GM23338 (cell line): ENCODE results near the gene GPR78. TPM values are rescaled to one million over a fixed set of nuclear protein-coding genes. Genes with fewer than 3 reads are reported as not detected.

Experiments
- ATAC-seq: fragments of 200-7000 bp; cut with Tn5 transposase; 3 replicates; pipeline ENCODE4 v1.9.1; 2020
- DNase-seq: peaks from one replicate; pipeline ENCODE4 v3.0.0-alpha.2; 2015; ENCODE audit warnings: low spot score
- H2AFZ ChIP-seq: fragments of 200-600 bp; sonication (generic); 2 replicates; pipeline ENCODE4 v1.8.0; 2016; ENCODE audit warnings: antibody characterized with exemption, mild to moderate bottlenecking, moderate library complexity
- H3F3A ChIP-seq: fragments of 200-600 bp; sonication (generic); replicated peaks from 2 replicates; pipeline ENCODE4 v1.8.0; 2017; ENCODE audit warnings: antibody characterized with exemption, mixed run types, low read depth
- H3K27ac ChIP-seq: fragments of 200-600 bp; sonication (generic); 2 replicates; pipeline ENCODE4 v1.6.1; 2016; ENCODE audit warnings: low read depth
- H3K27me3 ChIP-seq: fragments of 200-600 bp; sonication (generic); 2 replicates; pipeline ENCODE4 v1.8.0; 2016; ENCODE audit warnings: mild to moderate bottlenecking, mixed run types, moderate library complexity; ENCODE audit not compliant: insufficient read depth
- H3K36me3 ChIP-seq: fragments of 200-600 bp; sonication (generic); 2 replicates; pipeline ENCODE4 v1.8.0; 2016; ENCODE audit warnings: mild to moderate bottlenecking; ENCODE audit not compliant: insufficient read depth
- H3K4me1 ChIP-seq: fragments of 200-600 bp; sonication (generic); 2 replicates; pipeline ENCODE4 v1.8.0; 2016; ENCODE audit warnings: mild to moderate bottlenecking, moderate library complexity; ENCODE audit not compliant: insufficient read depth
- H3K4me2 ChIP-seq: fragments of 200-600 bp; sonication (generic); 2 replicates; pipeline ENCODE4 v1.7.1; 2017; ENCODE audit warnings: mixed run types
- H3K4me3 ChIP-seq: fragments of 200-600 bp; sonication (generic); 2 replicates; pipeline ENCODE4 v1.6.1; 2016; ENCODE audit warnings: mixed run types
- H3K79me2 ChIP-seq: fragments of 200-600 bp; sonication (generic); replicated peaks from 2 replicates; pipeline ENCODE4 v1.8.0; 2017; ENCODE audit warnings: mild to moderate bottlenecking; ENCODE audit not compliant: insufficient read depth
- H3K9me2 ChIP-seq: fragments of 200-600 bp; sonication (generic); 2 replicates; pipeline ENCODE4 v1.8.0; 2017; ENCODE audit not compliant: insufficient read depth
- H4K20me1 ChIP-seq: fragments of 200-600 bp; sonication (generic); replicated peaks from 2 replicates; pipeline ENCODE4 v1.8.0; 2017; ENCODE audit warnings: mild to moderate bottlenecking; ENCODE audit not compliant: insufficient read depth
- H3K27ac Mint-ChIP-seq: 2 replicates; pipeline ENCODE4 v1.8.0; 2020; ENCODE audit warnings: inconsistent platforms, mild to moderate bottlenecking, moderate library complexity, mixed read lengths
- H3K27me3 Mint-ChIP-seq: 3 replicates; pipeline ENCODE4 v1.8.0; 2022; ENCODE audit warnings: low read depth, mild to moderate bottlenecking, moderate library complexity, mixed read lengths, inconsistent platforms; ENCODE audit not compliant: insufficient read depth, poor library complexity
- H3K36me3 Mint-ChIP-seq: 3 replicates; pipeline ENCODE4 v1.8.0; 2021; ENCODE audit warnings: low read depth, mild to moderate bottlenecking, inconsistent platforms, moderate library complexity, mixed read lengths
- H3K4me1 Mint-ChIP-seq: 3 replicates; pipeline ENCODE4 v1.8.0; 2020; ENCODE audit warnings: mild to moderate bottlenecking, inconsistent platforms, mixed read lengths
- H3K4me3 Mint-ChIP-seq: 3 replicates; pipeline ENCODE4 v1.8.0; 2021; ENCODE audit warnings: moderate library complexity, mild to moderate bottlenecking, inconsistent platforms, mixed read lengths
- H3K9me3 Mint-ChIP-seq: 3 replicates; pipeline ENCODE4 v1.8.0; 2020; ENCODE audit warnings: moderate library complexity, mild to moderate bottlenecking, inconsistent platforms, mixed read lengths
- EZH2phosphoT487 ChIP-seq: fragments of 200-600 bp; sonication (generic); IDR thresholded peaks from one replicate; pipeline ENCODE4 v1.8.1; 2018; ENCODE audit warnings: antibody characterized with exemption; ENCODE audit not compliant: unreplicated experiment
- JUNB ChIP-seq: IDR thresholded peaks from one replicate; pipeline ENCODE4 v1.6.1; 2016; ENCODE audit warnings: antibody characterized with exemption; ENCODE audit not compliant: unreplicated experiment
- STAT1 ChIP-seq: IDR thresholded peaks from one replicate; pipeline ENCODE4 v1.6.1; 2016; ENCODE audit warnings: antibody characterized with exemption; ENCODE audit not compliant: unreplicated experiment
- ZNF331 ChIP-seq: fragments of 250-450 bp; sonication (Bioruptor Pico); IDR thresholded peaks from 2 replicates; pipeline ENCODE4 v1.5.0; 2020; ENCODE audit warnings: low read depth, mild to moderate bottlenecking, moderate library complexity
- polyA plus RNA-seq: library from polyadenylated mRNA; unstranded; fragments of >200 nt; fragmentation: Nextera tagmentation; extraction: Ambion mirVana; gene quantifications from 2 replicates; pipeline ENCODE4 v1.2.1, GENCODE V29; 2016
- total RNA-seq: library from RNA; depleted of rRNA; stranded (reverse); fragments of >200 nt; shearing (Covaris generic); gene quantifications from 2 replicates; pipeline ENCODE4 v1.2.3, GENCODE V29; 2014
- TF ChIP-seq, protein P1 (sequence below), 2 experiments: fragments of 200-600 bp in 1 of 2; sonication (generic) in 1 of 2; conservative IDR thresholded peaks; 2 replicates each; pipeline versions ENCODE4 v1.5.1 to v1.6.1; 2016 to 2017; ENCODE audit warnings: antibody characterized with exemption in 2 of 2, low read depth in 2 of 2, mild to moderate bottlenecking in 2 of 2, moderate library complexity in 1 of 2

The GPR78 gene
- total and polyA plus RNA-seq, 2 experiments from 2014 or later = 0.82 to 2.7 TPM

DNA sequence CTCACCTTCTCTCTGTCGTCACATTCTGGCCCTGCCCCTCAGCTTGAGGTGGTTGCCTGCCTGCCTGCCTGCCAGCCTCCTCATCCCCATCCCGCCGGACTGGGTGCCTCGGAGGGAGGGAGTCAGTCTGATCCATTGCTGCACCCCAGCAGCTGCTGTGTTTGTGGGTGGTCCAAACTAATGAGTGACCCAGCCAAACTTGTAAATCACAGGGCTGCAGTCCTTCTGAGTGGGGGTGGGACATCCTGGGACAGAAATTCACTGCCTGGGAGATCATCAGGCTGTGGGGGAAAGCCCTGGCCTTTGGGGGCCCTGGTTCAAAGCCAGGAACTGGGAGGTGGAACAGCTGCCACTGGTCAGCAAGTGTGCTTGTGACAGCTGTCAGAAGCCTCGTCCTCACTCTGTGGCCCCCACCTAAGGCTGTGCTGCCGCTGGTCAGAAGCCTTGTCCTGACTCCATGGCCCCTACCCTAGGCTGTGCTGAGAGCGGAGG is 5.6 kb downstream of the GPR78 start:
- Mint-ChIP-seq H3K9me3 (no peaks in the 10 kb centered on the region), H3K4me3 (no peak overlapping the region), H3K36me3 (no peaks in the 10 kb centered on the region), H3K27me3 (peaks cover 31% of the 10 kb centered on the region), H3K4me1 (peaks cover 30% of the 10 kb centered on the region), H3K27ac (no peak overlapping the region)
- Histone ChIP-seq H3K4me3 (no peak overlapping the region), H3K4me2 (no peak overlapping the region), H3K27me3 (peaks cover 13% of the 10 kb centered on the region), H3K9me2 (no peaks in the 10 kb centered on the region), H3K36me3 (no peaks in the 10 kb centered on the region), H3K79me2 (no peaks in the 10 kb centered on the region), H3F3A (no peaks in the 10 kb centered on the region), H4K20me1 (no peaks in the 10 kb centered on the region), H2AFZ (no peak overlapping the region), H3K27ac (no peak overlapping the region), H3K4me1 (no peaks in the 10 kb centered on the region)
- ATAC-seq = no peak
- no peak for TF ChIP-seq EZH2phosphoT487
- DNase-seq = no peak

DNA sequence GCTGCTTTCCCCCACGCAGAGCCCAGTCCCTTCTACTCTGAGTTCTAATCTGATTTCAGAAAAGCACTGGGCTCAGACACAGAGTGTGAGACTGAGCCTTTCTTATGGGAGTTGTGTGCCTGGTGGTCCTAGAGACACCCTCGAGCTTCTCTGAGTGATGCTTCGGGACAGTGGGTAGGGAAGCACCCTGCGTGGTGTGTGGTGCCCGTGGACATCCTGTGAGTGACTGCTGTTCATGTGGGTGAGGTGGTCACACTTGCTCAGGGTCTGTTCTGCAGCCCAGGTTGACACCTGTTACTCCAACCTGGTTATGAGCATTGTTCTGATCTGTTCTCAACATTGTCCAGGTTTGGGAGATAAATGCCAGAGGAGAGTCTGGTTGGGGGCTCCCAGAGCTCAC is 6.1 kb downstream of the GPR78 start:
- Histone ChIP-seq H3K36me3 (no peaks in the 10 kb centered on the region), H3K27me3 (peaks cover 12% of the 10 kb centered on the region), H2AFZ (no peak overlapping the region), H3K4me2 (no peak overlapping the region), H3K4me1 (no peaks in the 10 kb centered on the region), H3F3A (no peaks in the 10 kb centered on the region), H3K4me3 (no peak overlapping the region), H3K27ac (no peak overlapping the region), H4K20me1 (no peaks in the 10 kb centered on the region), H3K9me2 (no peaks in the 10 kb centered on the region), H3K79me2 (no peaks in the 10 kb centered on the region)
- ATAC-seq (no peak), DNase-seq (no peak)
- Mint-ChIP-seq H3K4me1 (peaks cover 31% of the 10 kb centered on the region), H3K4me3 (no peak overlapping the region), H3K27ac (no peak overlapping the region), H3K9me3 (no peaks in the 10 kb centered on the region), H3K36me3 (no peaks in the 10 kb centered on the region; the same call in 2 of the 3 replicates), H3K27me3 (peaks cover 30% of the 10 kb centered on the region)
- TF ChIP-seq JUNB (no peak), STAT1 (no peak)

DNA sequence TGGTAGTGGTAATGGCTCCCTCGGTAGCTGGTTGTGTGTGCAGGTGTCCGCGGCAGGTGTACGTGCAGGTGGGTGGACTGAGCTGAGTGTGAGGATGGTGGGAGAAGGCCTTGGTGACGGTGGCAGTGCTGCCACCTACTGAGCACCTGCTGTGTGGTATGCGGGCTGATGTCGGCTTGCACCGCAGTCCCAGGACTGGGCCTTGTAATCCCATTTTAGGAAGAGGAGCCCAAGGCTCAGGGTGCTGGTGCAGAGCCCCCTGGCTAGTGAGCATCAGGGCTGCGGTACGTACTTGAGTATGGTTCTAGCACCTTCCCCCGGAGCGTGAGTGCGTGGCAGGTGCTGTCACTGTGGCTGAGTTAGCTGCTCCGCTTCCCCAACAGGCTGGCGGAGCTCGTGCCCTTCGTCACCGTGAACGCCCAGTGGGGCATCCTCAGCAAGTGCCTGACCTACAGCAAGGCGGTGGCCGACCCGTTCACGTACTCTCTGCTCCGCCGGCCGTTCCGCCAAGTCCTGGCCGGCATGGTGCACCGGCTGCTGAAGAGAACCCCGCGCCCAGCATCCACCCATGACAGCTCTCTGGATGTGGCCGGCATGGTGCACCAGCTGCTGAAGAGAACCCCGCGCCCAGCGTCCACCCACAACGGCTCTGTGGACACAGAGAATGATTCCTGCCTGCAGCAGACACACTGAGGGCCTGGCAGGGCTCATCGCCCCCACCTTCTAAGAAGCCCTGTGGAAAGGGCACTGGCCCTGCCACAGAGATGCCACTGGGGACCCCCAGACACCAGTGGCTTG is 6.7 kb downstream of the GPR78 start:
- Histone ChIP-seq H3K36me3 (no peaks in the 10 kb centered on the region), H3K27me3 (peaks cover 6% of the 10 kb centered on the region), H3K27ac (no peak overlapping the region), H3K4me2 (no peak overlapping the region), H3K4me1 (peaks cover 5% of the 10 kb centered on the region), H3K79me2 (no peaks in the 10 kb centered on the region), H3K4me3 (no peak overlapping the region), H2AFZ (no peak overlapping the region), H3K9me2 (no peaks in the 10 kb centered on the region), H3F3A (no peaks in the 10 kb centered on the region), H4K20me1 (no peaks in the 10 kb centered on the region)
- peak; percentile 15; the same call in 2 of the 3 replicates for ATAC-seq
- TF ChIP-seq, protein P1, sequence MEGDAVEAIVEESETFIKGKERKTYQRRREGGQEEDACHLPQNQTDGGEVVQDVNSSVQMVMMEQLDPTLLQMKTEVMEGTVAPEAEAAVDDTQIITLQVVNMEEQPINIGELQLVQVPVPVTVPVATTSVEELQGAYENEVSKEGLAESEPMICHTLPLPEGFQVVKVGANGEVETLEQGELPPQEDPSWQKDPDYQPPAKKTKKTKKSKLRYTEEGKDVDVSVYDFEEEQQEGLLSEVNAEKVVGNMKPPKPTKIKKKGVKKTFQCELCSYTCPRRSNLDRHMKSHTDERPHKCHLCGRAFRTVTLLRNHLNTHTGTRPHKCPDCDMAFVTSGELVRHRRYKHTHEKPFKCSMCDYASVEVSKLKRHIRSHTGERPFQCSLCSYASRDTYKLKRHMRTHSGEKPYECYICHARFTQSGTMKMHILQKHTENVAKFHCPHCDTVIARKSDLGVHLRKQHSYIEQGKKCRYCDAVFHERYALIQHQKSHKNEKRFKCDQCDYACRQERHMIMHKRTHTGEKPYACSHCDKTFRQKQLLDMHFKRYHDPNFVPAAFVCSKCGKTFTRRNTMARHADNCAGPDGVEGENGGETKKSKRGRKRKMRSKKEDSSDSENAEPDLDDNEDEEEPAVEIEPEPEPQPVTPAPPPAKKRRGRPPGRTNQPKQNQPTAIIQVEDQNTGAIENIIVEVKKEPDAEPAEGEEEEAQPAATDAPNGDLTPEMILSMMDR (conservative IDR thresholded peaks at IDR 0.05; ENCODE audit: low read depth in 2 of 2) = peak; percentile 17 to 68; a peak in 3 of 4 replicates
- no peak for TF ChIP-seq ZNF331 (CRISPR knock-in tag)
- H3K4me1 Mint-ChIP-seq = peaks cover 37% of the 10 kb centered on the region
- H3K27me3 Mint-ChIP-seq = peaks cover 30% of the 10 kb centered on the region
- DNase-seq = no peak
- H3K4me3 Mint-ChIP-seq = no peak overlapping the region
- no peaks in the 10 kb centered on the region for H3K9me3 Mint-ChIP-seq
- no peak overlapping the region for H3K27ac Mint-ChIP-seq
- no peaks in the 10 kb centered on the region; the same call in 2 of the 3 replicates for H3K36me3 Mint-ChIP-seq
